GM23248 (cell line): ENCODE results near the gene GLIPR2. TPM values are rescaled to one million over a fixed set of nuclear protein-coding genes. Genes with fewer than 3 reads are reported as not detected.

ENCODE experiments used
- DNase-seq: peaks from one replicate; pipeline ENCODE4 v3.0.0-alpha.2; 2015
- H2AFZ ChIP-seq: fragments of 200-600 bp; sonication (generic); 2 replicates; pipeline ENCODE4 v1.6.1; 2016; ENCODE audit warnings: antibody characterized with exemption
- H3F3A ChIP-seq: fragments of 200-600 bp; sonication (generic); 2 replicates; pipeline ENCODE4 v1.6.1; 2016; ENCODE audit warnings: mild to moderate bottlenecking, antibody characterized with exemption, mixed run types; ENCODE audit not compliant: insufficient read depth
- H3K27ac ChIP-seq: fragments of 200-600 bp; sonication (generic); 2 replicates; pipeline ENCODE4 v1.5.1; 2016; ENCODE audit warnings: mild to moderate bottlenecking
- H3K27me3 ChIP-seq: fragments of 200-600 bp; sonication (generic); replicated peaks from 2 replicates; pipeline ENCODE4 v1.6.1; 2016; ENCODE audit warnings: mild to moderate bottlenecking; ENCODE audit not compliant: insufficient read depth
- H3K36me3 ChIP-seq: fragments of 200-600 bp; sonication (generic); 2 replicates; pipeline ENCODE4 v1.6.1; 2016; ENCODE audit warnings: low read depth, mild to moderate bottlenecking
- H3K4me1 ChIP-seq: fragments of 200-600 bp; sonication (generic); 2 replicates; pipeline ENCODE4 v1.6.1; 2016; ENCODE audit warnings: mild to moderate bottlenecking; ENCODE audit not compliant: insufficient read depth
- H3K4me2 ChIP-seq: fragments of 200-600 bp; sonication (generic); one replicate; pipeline ENCODE4 v1.6.1; 2016; ENCODE audit warnings: mild to moderate bottlenecking; ENCODE audit not compliant: unreplicated experiment
- H3K4me3 ChIP-seq: fragments of 200-600 bp; sonication (generic); 2 replicates; pipeline ENCODE4 v1.5.1; 2016; ENCODE audit warnings: mild to moderate bottlenecking
- H3K79me2 ChIP-seq: fragments of 200-600 bp; sonication (generic); 2 replicates; pipeline ENCODE4 v1.6.1; 2016; ENCODE audit warnings: mild to moderate bottlenecking; ENCODE audit not compliant: insufficient read depth
- H3K9ac ChIP-seq: fragments of 200-600 bp; sonication (generic); 2 replicates; pipeline ENCODE4 v1.6.1; 2016; ENCODE audit warnings: mild to moderate bottlenecking
- H3K9me2 ChIP-seq: fragments of 200-600 bp; sonication (generic); 2 replicates; pipeline ENCODE4 v1.6.1; 2016; ENCODE audit warnings: mixed run types, mild to moderate bottlenecking, moderate library complexity; ENCODE audit not compliant: insufficient read depth
- H3K9me3 ChIP-seq: fragments of 200-600 bp; sonication (generic); one replicate; pipeline ENCODE4 v1.6.1; 2017; ENCODE audit warnings: low read depth
- H4K20me1 ChIP-seq: fragments of 200-600 bp; sonication (generic); 2 replicates; pipeline ENCODE4 v1.6.0; 2016; ENCODE audit not compliant: insufficient read depth
- EZH2 ChIP-seq: fragments of 200-600 bp; sonication (generic); IDR thresholded peaks from 2 replicates; pipeline ENCODE4 v1.6.1; 2018; ENCODE audit warnings: antibody characterized with exemption, mild to moderate bottlenecking; ENCODE audit not compliant: insufficient read depth, poor library complexity, severe bottlenecking
- EZH2phosphoT487 ChIP-seq: fragments of 200-600 bp; sonication (generic); IDR thresholded peaks from 2 replicates; pipeline ENCODE4 v1.6.1; 2018; ENCODE audit warnings: antibody characterized with exemption, moderate library complexity, mild to moderate bottlenecking, low read depth; ENCODE audit not compliant: insufficient read depth
- WGBS, 2 experiments: methylation state at CpG; one replicate each; pipeline ENCODE4 v1.1.6; 2015 to 2017; ENCODE audit warnings: low lambda C conversion rate in 2 of 2, low coverage in 1 of 2; ENCODE audit errors: missing lambda C conversion rate in 2 of 2; 5-methylcytosine and 5-hydroxymethylcytosine counted together
- in situ Hi-C: fragments of 300-500 bp; cut with MboI; formaldehyde crosslinking; loops from 2 replicates; pipeline ENCODE4 v1.15.0; 2020
- polyA plus RNA-seq: library from polyadenylated mRNA; unstranded; fragments of >200 nt; fragmentation: Nextera tagmentation; extraction: Ambion mirVana; gene quantifications from 2 replicates; pipeline ENCODE4 v1.2.1, GENCODE V29; 2016
- total RNA-seq: library from RNA; depleted of rRNA; stranded (reverse); fragments of >200 nt; shearing (Covaris generic); gene quantifications from 2 replicates; pipeline ENCODE4 v1.2.3, GENCODE V29; 2014

The GLIPR2 gene
- total and polyA plus RNA-seq, 2 experiments from 2014 or later: 27.5 to 47.5 TPM

DNA sequence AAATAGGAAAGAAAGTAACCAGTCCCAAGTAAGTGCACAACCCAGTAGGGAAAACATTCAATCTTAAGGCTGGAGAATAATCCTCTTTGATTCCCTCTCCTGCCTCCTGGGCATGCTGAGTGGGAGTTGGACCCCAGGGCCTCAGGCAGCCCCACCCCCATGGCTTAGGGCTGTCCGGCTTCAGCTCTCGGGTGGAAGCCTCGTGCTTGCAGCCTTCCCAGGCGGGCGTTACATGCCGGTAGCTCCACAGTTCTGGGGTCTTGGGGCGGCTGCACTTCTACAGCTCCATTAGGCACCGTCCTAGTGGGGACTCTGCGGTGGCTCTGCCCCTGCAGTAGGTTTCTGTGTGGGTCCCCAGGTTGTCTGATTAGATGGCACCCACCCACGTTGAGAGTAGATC lies 10.1 kb downstream of the GLIPR2 start:
- Histone ChIP-seq H3F3A (peaks cover 22% of the 10 kb centered on the region; the same call in 1 of the 2 replicates), H3K9me2 (no peaks in the 10 kb centered on the region), H3K79me2 (peaks cover 13% of the 10 kb centered on the region; the same call in 1 of the 2 replicates), H3K4me3 (no peak overlapping the region), H3K27ac (no peak overlapping the region), H3K27me3 (no peaks in the 10 kb centered on the region), H3K9ac (no peak overlapping the region), H3K36me3 (no peaks in the 10 kb centered on the region), H3K4me2 (no peak overlapping the region), H2AFZ (no peak overlapping the region), H3K4me1 (peaks cover 31% of the 10 kb centered on the region), H4K20me1 (no peaks in the 10 kb centered on the region), H3K9me3 (no peaks in the 10 kb centered on the region)
- no peak for DNase-seq
- 81 to 85% methylated on average over 9 to 10 of the region's 10 CpGs for WGBS, 2 experiments
- in situ Hi-C loops: no loop called here
- TF ChIP-seq EZH2phosphoT487: no peak
- no peak for TF ChIP-seq EZH2

DNA sequence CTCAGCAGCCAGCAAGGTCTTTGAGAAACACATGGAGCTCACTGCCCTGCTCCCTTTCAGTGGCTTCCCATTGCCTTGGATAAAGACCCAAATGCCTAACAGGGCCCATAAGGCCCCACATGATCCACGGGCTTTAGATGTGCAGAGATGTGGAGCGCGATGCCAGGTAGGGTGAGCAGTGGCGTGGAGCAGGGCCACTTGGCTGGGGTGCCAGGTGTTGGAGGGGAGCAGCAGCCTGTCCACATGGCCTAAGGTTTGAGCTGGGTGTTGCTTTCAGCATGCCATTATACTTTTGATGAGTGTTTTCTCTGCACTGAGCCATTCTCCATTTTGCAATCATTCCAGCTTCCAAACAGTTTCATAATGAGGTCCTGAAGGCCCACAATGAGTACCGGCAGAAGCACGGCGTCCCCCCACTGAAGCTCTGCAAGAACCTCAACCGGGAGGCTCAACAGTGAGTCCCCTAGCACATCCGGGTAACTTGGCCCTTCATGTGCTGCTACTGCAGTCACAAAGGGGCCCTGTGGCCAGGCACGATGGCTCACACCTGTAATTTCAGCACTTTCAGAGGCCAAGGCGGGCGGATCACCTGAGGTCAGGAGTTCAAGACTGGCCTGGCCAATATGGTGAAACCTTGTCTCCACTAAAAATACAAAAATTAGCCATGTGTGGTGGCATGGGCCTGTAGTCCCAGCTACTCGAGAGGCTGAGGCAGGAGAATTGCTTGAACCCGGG lies 11.1 kb downstream of the GLIPR2 start:
- Histone ChIP-seq H3K9me2 (no peaks in the 10 kb centered on the region), H2AFZ (no peak overlapping the region), H3K27me3 (no peaks in the 10 kb centered on the region), H3K9ac (no peak overlapping the region), H3K36me3 (no peaks in the 10 kb centered on the region), H3K4me2 (no peak overlapping the region), H3F3A (peaks cover 22% of the 10 kb centered on the region; the same call in 1 of the 2 replicates), H3K27ac (no peak overlapping the region; the same call in 1 of the 2 replicates), H3K79me2 (peaks cover 7% of the 10 kb centered on the region; the same call in 1 of the 2 replicates), H3K4me1 (peaks cover 37% of the 10 kb centered on the region), H3K9me3 (no peaks in the 10 kb centered on the region), H4K20me1 (no peaks in the 10 kb centered on the region), H3K4me3 (no peak overlapping the region)
- WGBS, 2 experiments: 92 to 94% methylated on average over 14 of the region's 14 CpGs
- in situ Hi-C loops: no loop called here
- no peak for TF ChIP-seq EZH2
- TF ChIP-seq EZH2phosphoT487: no peak
- DNase-seq: no peak

DNA sequence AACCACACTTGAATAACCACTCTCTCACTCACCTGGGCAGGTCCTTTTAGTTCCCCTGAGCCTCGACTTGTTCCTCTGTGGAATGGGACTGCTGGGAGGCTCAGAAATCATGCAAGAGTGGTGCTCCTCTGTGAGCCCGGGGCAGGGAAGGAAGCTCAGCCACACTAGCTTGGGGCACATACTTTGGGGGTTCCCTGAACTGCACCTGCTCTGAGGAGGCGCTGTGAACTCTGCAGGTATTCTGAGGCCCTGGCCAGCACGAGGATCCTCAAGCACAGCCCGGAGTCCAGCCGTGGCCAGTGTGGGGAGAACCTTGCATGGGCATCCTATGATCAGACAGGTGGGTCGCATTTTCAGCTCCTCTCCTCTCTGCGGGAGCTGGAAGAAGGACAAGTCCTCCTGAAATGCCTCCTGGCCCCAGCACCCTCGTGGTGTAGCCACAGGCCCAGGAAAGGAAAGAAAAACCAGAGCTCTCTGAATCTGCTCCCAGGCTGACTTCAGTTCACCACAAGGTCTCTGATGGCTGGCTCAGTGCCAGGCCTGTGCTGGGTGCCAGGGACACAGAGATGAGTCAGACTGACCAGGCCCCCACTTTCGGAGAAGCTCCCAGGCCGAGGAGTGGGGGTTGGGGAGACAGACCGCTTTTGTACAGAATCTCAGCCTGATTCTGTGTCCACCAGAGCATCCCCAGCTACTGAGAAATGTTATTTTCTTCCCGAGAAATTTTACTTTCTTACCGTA lies 11.9 kb downstream of the GLIPR2 start:
- Histone ChIP-seq H3K4me2 (peak overlapping the region; percentile 55), H3K9me2 (no peaks in the 10 kb centered on the region), H3F3A (peaks cover 27% of the 10 kb centered on the region), H3K27me3 (no peaks in the 10 kb centered on the region), H3K27ac (peak overlapping the region; percentile 55), H3K9ac (peak overlapping the region; percentile 49), H3K9me3 (no peaks in the 10 kb centered on the region), H3K36me3 (no peaks in the 10 kb centered on the region), H3K4me1 (peaks cover 37% of the 10 kb centered on the region), H4K20me1 (no peaks in the 10 kb centered on the region), H3K79me2 (no peaks in the 10 kb centered on the region), H2AFZ (no peak overlapping the region), H3K4me3 (peak overlapping the region; percentile 21; the same call in 1 of the 2 replicates)
- peak; percentile 96 for DNase-seq
- 30% methylated on average over 14 of the region's 14 CpGs for WGBS, 2 experiments
- in situ Hi-C loops: no loop called here
- TF ChIP-seq EZH2 (no peak), EZH2phosphoT487 (no peak)

DNA sequence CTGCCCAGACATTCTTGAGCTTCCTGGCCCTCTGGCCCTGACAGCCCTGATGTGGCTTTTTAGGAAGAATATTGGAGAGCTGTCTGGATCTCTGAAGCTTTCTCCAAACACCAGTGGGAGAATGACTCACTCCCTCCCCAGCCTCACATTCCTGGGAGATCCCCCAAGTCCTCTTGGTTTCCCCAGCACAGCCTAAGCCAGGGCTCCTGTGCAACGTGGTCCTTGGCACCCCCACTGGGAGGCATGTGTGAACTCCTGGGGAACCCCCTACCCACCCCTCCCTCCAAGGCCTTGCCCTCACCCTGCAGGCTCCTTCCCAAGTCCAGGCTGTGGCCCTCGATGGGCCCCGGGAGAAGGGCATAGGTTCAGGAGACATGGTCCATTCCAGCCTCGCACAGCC lies 12.7 kb downstream of the GLIPR2 start:
- Histone ChIP-seq H3K79me2 (no peaks in the 10 kb centered on the region), H3K9me2 (no peaks in the 10 kb centered on the region), H3K9ac (peak overlapping the region; percentile 29; the same call in 1 of the 2 replicates), H3K9me3 (no peaks in the 10 kb centered on the region), H3K36me3 (no peaks in the 10 kb centered on the region), H3K4me2 (peak overlapping the region; percentile 55), H3K27me3 (no peaks in the 10 kb centered on the region), H3K4me1 (peaks cover 40% of the 10 kb centered on the region), H3K4me3 (peak overlapping the region; percentile 21; the same call in 1 of the 2 replicates), H3F3A (peaks cover 31% of the 10 kb centered on the region), H3K27ac (peak overlapping the region; percentile 55), H2AFZ (no peak overlapping the region), H4K20me1 (no peaks in the 10 kb centered on the region)
- peak; percentile 69 for DNase-seq
- WGBS, 2 experiments: 31 to 36% methylated on average over 4 of the region's 4 CpGs
- no peak for TF ChIP-seq EZH2
- no peak for TF ChIP-seq EZH2phosphoT487
- in situ Hi-C loops: no loop called here
